ENCODE measurements around the gene FUCA2.

Gene FUCA2

GRCh38 chr6:143465546-143465945 lies 46.0 kb downstream of the FUCA2 start:
- no peak for TF ChIP-seq CTCF (IDR thresholded peaks at IDR 0.05)

GRCh38 chr6:143457563-143458359 lies 53.8 kb downstream of the FUCA2 start:
- TF ChIP-seq CTCF (IDR thresholded peaks at IDR 0.05): no peak

- no peak for TF ChIP-seq CTCF (IDR thresholded peaks at IDR 0.05)
Measured at GRCh38 chr6:143451531-143451930, 60.0 kb downstream of the FUCA2 start.

GRCh38 chr6:143450453-143451371 lies 60.8 kb downstream of the FUCA2 start, which contains the start of the genes ADAT2 and PEX3:
ADAT2 (minus strand) TSS chr6:143450695; CDS start chr6:143450658, 37 bp downstream.
PEX3 (plus strand) TSS chr6:143450805; CDS start chr6:143451043, 238 bp downstream.
- no peak for TF ChIP-seq CTCF (IDR thresholded peaks at IDR 0.05)

- TF ChIP-seq CTCF (IDR thresholded peaks at IDR 0.05): no peak
Measured at GRCh38 chr6:143449714-143450452, 61.6 kb downstream of the FUCA2 start.

GRCh38 chr6:143449082-143449713 lies 62.3 kb downstream of the FUCA2 start:
- no peak for TF ChIP-seq CTCF (IDR thresholded peaks at IDR 0.05)
